ENCODE results near the gene RAPGEF4.
A peak's percentile ranks its signal among the peaks of the same experiment; 100 is the strongest.
"Not testable (repeated sequence)": the region's sequence is repeated elsewhere in the genome, so short reads cannot be mapped to it uniquely, and the experiment has no call there.

GRCh38 chr2:172748543-172748942 lies 12.9 kb downstream of the RAPGEF4 start:
- not testable (repeated sequence) for TF ChIP-seq POLR2AphosphoS5 (IDR thresholded peaks at IDR 0.05; ENCODE audit: low read depth, low read length); MTF2 (CRISPR knock-in tag; IDR thresholded peaks at IDR 0.05; ENCODE audit: borderline replicate concordance); ZNF274 (CRISPR knock-in tag; IDR thresholded peaks at IDR 0.05); ZBTB26 (CRISPR knock-in tag; IDR thresholded peaks at IDR 0.05; ENCODE audit: borderline replicate concordance)
- TF ChIP-seq ZMYM4 (CRISPR knock-in tag; IDR thresholded peaks at IDR 0.05) = 0 out of 2 replicates have a peak, but pooled peaks have one; percentile 44

Measured in HepG2 (cell line).